Cardiac muscle cell (in vitro differentiated cells and primary cell): Measurements from ENCODE around the gene WDR54. TPM values are rescaled to one million over a fixed set of nuclear protein-coding genes. Genes with fewer than 3 reads are reported as not detected.
"Not testable (repeated sequence)": the region's sequence is repeated elsewhere in the genome, so short reads cannot be mapped to it uniquely, and the experiment has no call there.

ENCODE experiments used
- DNase-seq, 2 donors: peaks; one replicate each; pipeline versions ENCODE4 v3.0.0 to v3.0.0-alpha.2; 2010 to 2017; ENCODE audit warnings: low read depth in 1 of 2, low spot score in 1 of 2
- H3K27ac ChIP-seq: fragments of 200-600 bp; sonication (generic); 2 replicates; pipeline ENCODE4 v1.5.1; 2016
- H3K27me3 ChIP-seq: fragments of 200-600 bp; sonication (generic); 2 replicates; pipeline ENCODE4 v1.6.0; 2016; ENCODE audit warnings: control low read depth
- H3K36me3 ChIP-seq: fragments of 200-600 bp; sonication (generic); 2 replicates; pipeline ENCODE4 v1.5.1; 2016; ENCODE audit warnings: control low read depth
- H3K4me1 ChIP-seq: fragments of 200-600 bp; sonication (generic); 2 replicates; pipeline ENCODE4 v1.8.1; 2017; ENCODE audit warnings: low read depth, mild to moderate bottlenecking, mixed run types
- H3K4me3 ChIP-seq: fragments of 200-600 bp; sonication (generic); 2 replicates; pipeline ENCODE4 v1.5.1; 2016; ENCODE audit warnings: mild to moderate bottlenecking
- H3K9me3 ChIP-seq: fragments of 200-600 bp; sonication (generic); 2 replicates; pipeline ENCODE4 v1.5.1; 2017; ENCODE audit warnings: low read depth, mild to moderate bottlenecking, control low read depth
- CTCF ChIP-seq: IDR thresholded peaks from 2 replicates; pipeline ENCODE4 v1.5.1; 2012; ENCODE audit warnings: low read depth, mild to moderate bottlenecking, low read length
- polyA plus RNA-seq: library from polyadenylated mRNA; unstranded; fragments of >200 nt; fragmentation: Nextera tagmentation; extraction: Ambion mirVana; gene quantifications from 2 replicates; pipeline ENCODE4 v1.2.1, GENCODE V29; 2016
- total RNA-seq: library from RNA; depleted of rRNA; stranded (reverse); fragments of >200 nt; gene quantifications from 2 replicates; pipeline ENCODE4 v1.2.3, GENCODE V29; 2016

WDR54 gene
- total and polyA plus RNA-seq, 2 experiments from 2014 or later: 88.5 to 132 TPM

GRCh38 chr2:74418312-74418711 lies 3.2 kb upstream of the WDR54 start:
- no peak for TF ChIP-seq CTCF
- H3K4me3 ChIP-seq: no peak overlapping the region
- no peaks in the 10 kb centered on the region for H3K27me3 ChIP-seq
- H3K36me3 ChIP-seq: no peaks in the 10 kb centered on the region
- H3K27ac ChIP-seq: no peak overlapping the region
- no peak for DNase-seq
- H3K4me1 ChIP-seq: no peaks in the 10 kb centered on the region
- H3K9me3 ChIP-seq: no peaks in the 10 kb centered on the region

- Histone ChIP-seq H3K27me3 (no peaks in the 10 kb centered on the region), H3K27ac (no peak overlapping the region), H3K4me1 (no peaks in the 10 kb centered on the region), H3K9me3 (no peaks in the 10 kb centered on the region), H3K36me3 (no peaks in the 10 kb centered on the region), H3K4me3 (no peak overlapping the region)
- no peak for TF ChIP-seq CTCF
- no peak for DNase-seq
These were observed 2.2 kb upstream of the WDR54 start for GRCh38 chr2:74419345-74419744.

GRCh38 chr2:74420006-74420405 lies 1.5 kb upstream of the WDR54 start:
- no peak for DNase-seq
- Histone ChIP-seq H3K36me3 (peaks cover 3% of the 10 kb centered on the region), H3K27me3 (no peaks in the 10 kb centered on the region), H3K4me1 (no peaks in the 10 kb centered on the region), H3K9me3 (no peaks in the 10 kb centered on the region), H3K27ac (no peak overlapping the region), H3K4me3 (no peak overlapping the region)
- TF ChIP-seq CTCF: no peak

GRCh38 chr2:74420443-74421103 lies 957 bp upstream of the WDR54 start:
- not testable (repeated sequence) for H3K27ac ChIP-seq, DNase-seq, H3K27me3 ChIP-seq, H3K36me3 ChIP-seq, H3K4me1 ChIP-seq, H3K9me3 ChIP-seq
- peak overlapping the region; percentile 43 for H3K4me3 ChIP-seq

- Histone ChIP-seq H3K4me1 (no peaks in the 10 kb centered on the region), H3K4me3 (no peak overlapping the region), H3K36me3 (peaks cover 12% of the 10 kb centered on the region), H3K27me3 (no peaks in the 10 kb centered on the region), H3K9me3 (no peaks in the 10 kb centered on the region), H3K27ac (peak overlapping the region; percentile 72)
- no peak for TF ChIP-seq CTCF
- DNase-seq: no peak
These were observed 1.9 kb downstream of the WDR54 start for GRCh38 chr2:74423231-74424095.
